ENCODE data around the gene ZNRF1.
"Not testable (repeated sequence)": the region's sequence is repeated elsewhere in the genome, so short reads cannot be mapped to it uniquely, and the experiment has no call there.

Gene ZNRF1

GRCh38 chr16:75086688-75087374 lies 88.0 kb downstream of the ZNRF1 start:
- H3K9me3 ChIP-seq (ENCODE audit: low read depth, low read length) = no peaks in the 10 kb centered on the region
- TF ChIP-seq POLR2AphosphoS5 (IDR thresholded peaks at IDR 0.05; ENCODE audit: borderline replicate concordance, low read depth, low read length) = no peak
- TF ChIP-seq FOXP2 (optimal IDR thresholded peaks at IDR 0.05; ENCODE audit: control extremely low read depth, extremely low read length, insufficient read depth) = no peak
- no peak for TF ChIP-seq EZH2 (IDR thresholded peaks at IDR 0.05)
- no peak overlapping the region for H3K4me3 ChIP-seq
- H3K9ac ChIP-seq (ENCODE audit: insufficient read length) = no peak overlapping the region
- H3K36me3 ChIP-seq (ENCODE audit: insufficient read depth, low read length) = no peaks in the 10 kb centered on the region
- H3K27ac ChIP-seq = no peak overlapping the region
- no peak for DNase-seq (ENCODE audit: low read depth, low spot score)

GRCh38 chr16:75087375-75087979 lies 88.7 kb downstream of the ZNRF1 start:
- Histone ChIP-seq H3K36me3 (ENCODE audit: insufficient read depth, low read length) (no peaks in the 10 kb centered on the region), H3K27ac (no peak overlapping the region), H3K9me3 (ENCODE audit: low read depth, low read length) (no peaks in the 10 kb centered on the region), H3K4me3 (no peak overlapping the region), H3K9ac (ENCODE audit: insufficient read length) (no peak overlapping the region)
- TF ChIP-seq FOXP2 (optimal IDR thresholded peaks at IDR 0.05; ENCODE audit: control extremely low read depth, extremely low read length, insufficient read depth) (no peak), EZH2 (IDR thresholded peaks at IDR 0.05) (no peak), POLR2AphosphoS5 (IDR thresholded peaks at IDR 0.05; ENCODE audit: borderline replicate concordance, low read depth, low read length) (no peak)
- no peak for DNase-seq (ENCODE audit: low read depth, low spot score)

- Histone ChIP-seq H3K9ac (ENCODE audit: insufficient read length) (no peak overlapping the region), H3K4me3 (no peak overlapping the region), H3K9me3 (ENCODE audit: low read depth, low read length) (no peaks in the 10 kb centered on the region), H3K36me3 (ENCODE audit: insufficient read depth, low read length) (no peaks in the 10 kb centered on the region), H3K27ac (no peak overlapping the region)
- DNase-seq (ENCODE audit: low read depth, low spot score) = no peak
- TF ChIP-seq FOXP2 (optimal IDR thresholded peaks at IDR 0.05; ENCODE audit: control extremely low read depth, extremely low read length, insufficient read depth) (no peak), POLR2AphosphoS5 (IDR thresholded peaks at IDR 0.05; ENCODE audit: borderline replicate concordance, low read depth, low read length) (no peak), EZH2 (IDR thresholded peaks at IDR 0.05) (no peak)
These were observed 89.4 kb downstream of the ZNRF1 start for GRCh38 chr16:75088216-75088615.

- Histone ChIP-seq H3K4me3 (no peak overlapping the region), H3K9me3 (ENCODE audit: low read depth, low read length) (no peaks in the 10 kb centered on the region), H3K27ac (no peak overlapping the region), H3K9ac (ENCODE audit: insufficient read length) (no peak overlapping the region), H3K36me3 (ENCODE audit: insufficient read depth, low read length) (no peaks in the 10 kb centered on the region)
- DNase-seq (ENCODE audit: low read depth, low spot score) = no peak
- TF ChIP-seq EZH2 (IDR thresholded peaks at IDR 0.05) (no peak), POLR2AphosphoS5 (IDR thresholded peaks at IDR 0.05; ENCODE audit: borderline replicate concordance, low read depth, low read length) (no peak), FOXP2 (optimal IDR thresholded peaks at IDR 0.05; ENCODE audit: control extremely low read depth, extremely low read length, insufficient read depth) (no peak)
These were observed 90.1 kb downstream of the ZNRF1 start for GRCh38 chr16:75088934-75089333.

- TF ChIP-seq POLR2AphosphoS5 (IDR thresholded peaks at IDR 0.05; ENCODE audit: borderline replicate concordance, low read depth, low read length) (no peak), EZH2 (IDR thresholded peaks at IDR 0.05) (no peak), FOXP2 (optimal IDR thresholded peaks at IDR 0.05; ENCODE audit: control extremely low read depth, extremely low read length, insufficient read depth) (no peak)
- no peak overlapping the region for H3K27ac ChIP-seq
- DNase-seq (ENCODE audit: low read depth, low spot score) = no peak
- no peaks in the 10 kb centered on the region for H3K9me3 ChIP-seq (ENCODE audit: low read depth, low read length)
- H3K36me3 ChIP-seq (ENCODE audit: insufficient read depth, low read length) = no peaks in the 10 kb centered on the region
- no peak overlapping the region for H3K9ac ChIP-seq (ENCODE audit: insufficient read length)
- no peak overlapping the region for H3K4me3 ChIP-seq
These were observed 90.8 kb downstream of the ZNRF1 start for GRCh38 chr16:75089486-75090202.

- DNase-seq (ENCODE audit: low read depth, low spot score); H3K9ac ChIP-seq (ENCODE audit: insufficient read length); H3K36me3 ChIP-seq (ENCODE audit: insufficient read depth, low read length); H3K9me3 ChIP-seq (ENCODE audit: low read depth, low read length); H3K4me3 ChIP-seq; H3K27ac ChIP-seq: not testable (repeated sequence)
These were observed 92.1 kb downstream of the ZNRF1 start for GRCh38 chr16:75090899-75091298.

GRCh38 chr16:75091619-75092018 lies 92.8 kb downstream of the ZNRF1 start:
- H3K9ac ChIP-seq (ENCODE audit: insufficient read length); H3K4me3 ChIP-seq; DNase-seq (ENCODE audit: low read depth, low spot score); H3K9me3 ChIP-seq (ENCODE audit: low read depth, low read length); H3K27ac ChIP-seq; H3K36me3 ChIP-seq (ENCODE audit: insufficient read depth, low read length): not testable (repeated sequence)

GRCh38 chr16:75092777-75093176 lies 94.0 kb downstream of the ZNRF1 start:
- Histone ChIP-seq H3K9ac (ENCODE audit: insufficient read length) (no peak overlapping the region), H3K27ac (no peak overlapping the region), H3K9me3 (ENCODE audit: low read depth, low read length) (no peaks in the 10 kb centered on the region), H3K36me3 (ENCODE audit: insufficient read depth, low read length) (no peaks in the 10 kb centered on the region), H3K4me3 (no peak overlapping the region)
- DNase-seq (ENCODE audit: low read depth, low spot score) = no peak
- TF ChIP-seq POLR2AphosphoS5 (IDR thresholded peaks at IDR 0.05; ENCODE audit: borderline replicate concordance, low read depth, low read length) = no peak
- no peak for TF ChIP-seq FOXP2 (optimal IDR thresholded peaks at IDR 0.05; ENCODE audit: control extremely low read depth, extremely low read length, insufficient read depth)
- TF ChIP-seq EZH2 (IDR thresholded peaks at IDR 0.05) = no peak
